Peyer's patch (tissue), 4 donors: ENCODE results near the gene HM13.
"Not testable (repeated sequence)": the region's sequence is repeated elsewhere in the genome, so short reads cannot be mapped to it uniquely, and the experiment has no call there.

Experiments used
- POLR2A ChIP-seq, 2 donors: fragments of 450-650 bp; IDR thresholded peaks; one replicate each; pipeline ENCODE4 v1.5.1; 2017; ENCODE audit warnings: antibody characterized with exemption in 2 of 2, mild to moderate bottlenecking in 2 of 2, moderate library complexity in 2 of 2
- TF ChIP-seq, protein P1 (sequence below), 6 experiments: fragments of 450-650 bp in 4 of 6; fragments of 200-600 bp in 2 of 6; sonication (generic) in 1 of 6; IDR thresholded peaks; one replicate each; pipeline ENCODE4 v1.5.1; 2017 to 2019; ENCODE audit warnings: antibody characterized with exemption in 6 of 6, mild to moderate bottlenecking in 3 of 6, moderate library complexity in 1 of 6

DNA sequence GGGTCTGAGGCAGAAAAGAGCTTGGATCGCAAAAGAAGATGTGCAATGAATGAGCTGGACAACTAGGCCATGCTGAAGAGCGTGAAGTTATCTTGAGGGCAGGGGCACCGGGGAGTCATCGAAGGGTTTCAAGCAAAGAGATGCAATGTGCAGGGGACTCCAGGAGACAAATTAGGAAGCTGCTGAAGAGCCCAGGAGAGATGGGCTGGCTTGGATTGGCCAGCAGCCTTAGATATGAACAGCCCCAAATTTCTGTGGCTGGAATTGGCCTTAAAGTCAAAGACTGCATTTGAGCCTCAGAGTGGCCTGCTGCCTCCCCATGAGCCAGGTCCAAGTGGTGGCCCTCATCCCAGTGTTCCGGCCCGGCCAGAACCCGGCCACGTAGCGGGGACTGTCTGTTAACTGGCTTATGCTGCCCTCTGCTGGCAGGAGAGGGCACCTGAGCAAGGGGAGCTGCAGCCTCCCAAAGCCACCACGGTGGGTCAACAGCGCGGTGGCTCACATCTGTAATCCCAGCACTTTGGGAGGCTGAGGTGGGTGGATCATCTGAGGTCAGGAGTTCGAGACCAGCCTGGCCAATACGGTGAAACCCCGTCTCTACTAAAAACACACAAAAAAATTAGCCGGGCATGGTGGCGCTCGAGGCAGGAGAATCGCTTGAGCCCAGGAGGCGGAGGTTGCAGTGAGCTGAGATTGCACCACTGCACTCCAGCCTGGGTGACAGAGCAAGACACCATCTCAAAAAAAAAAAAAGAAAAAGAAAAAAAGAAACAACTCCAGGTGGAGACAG lies 11.2 kb upstream of the HM13 start:
- TF ChIP-seq, protein P1, sequence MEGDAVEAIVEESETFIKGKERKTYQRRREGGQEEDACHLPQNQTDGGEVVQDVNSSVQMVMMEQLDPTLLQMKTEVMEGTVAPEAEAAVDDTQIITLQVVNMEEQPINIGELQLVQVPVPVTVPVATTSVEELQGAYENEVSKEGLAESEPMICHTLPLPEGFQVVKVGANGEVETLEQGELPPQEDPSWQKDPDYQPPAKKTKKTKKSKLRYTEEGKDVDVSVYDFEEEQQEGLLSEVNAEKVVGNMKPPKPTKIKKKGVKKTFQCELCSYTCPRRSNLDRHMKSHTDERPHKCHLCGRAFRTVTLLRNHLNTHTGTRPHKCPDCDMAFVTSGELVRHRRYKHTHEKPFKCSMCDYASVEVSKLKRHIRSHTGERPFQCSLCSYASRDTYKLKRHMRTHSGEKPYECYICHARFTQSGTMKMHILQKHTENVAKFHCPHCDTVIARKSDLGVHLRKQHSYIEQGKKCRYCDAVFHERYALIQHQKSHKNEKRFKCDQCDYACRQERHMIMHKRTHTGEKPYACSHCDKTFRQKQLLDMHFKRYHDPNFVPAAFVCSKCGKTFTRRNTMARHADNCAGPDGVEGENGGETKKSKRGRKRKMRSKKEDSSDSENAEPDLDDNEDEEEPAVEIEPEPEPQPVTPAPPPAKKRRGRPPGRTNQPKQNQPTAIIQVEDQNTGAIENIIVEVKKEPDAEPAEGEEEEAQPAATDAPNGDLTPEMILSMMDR (IDR thresholded peaks at IDR 0.05) = peak; percentile 60 to 93 (median 86)
- TF ChIP-seq POLR2A (IDR thresholded peaks at IDR 0.05) = not testable (repeated sequence)
